HL-60 (cell line): ENCODE results near the gene COX7A1.

Experiments
- CTCF ChIP-seq: IDR thresholded peaks from one replicate; pipeline ENCODE4 v1.5.1; 2011; ENCODE audit warnings: low read length, control low read depth, inconsistent platforms; ENCODE audit not compliant: insufficient read depth
- GABPA ChIP-seq: IDR thresholded peaks from 2 replicates; pipeline ENCODE4 v1.6.1; 2012; ENCODE audit warnings: low read depth
- POLR2AphosphoS5 ChIP-seq: IDR thresholded peaks from 2 replicates; pipeline ENCODE4 v1.6.1; 2012; ENCODE audit warnings: low read depth
- SPI1 ChIP-seq: IDR thresholded peaks from 2 replicates; pipeline ENCODE4 v1.6.1; 2012; ENCODE audit warnings: low read depth, mild to moderate bottlenecking, borderline replicate concordance
- TF ChIP-seq, protein P1 (sequence below): IDR thresholded peaks from 2 replicates; pipeline ENCODE4 v1.6.1; 2012; ENCODE audit warnings: low read depth; ENCODE audit not compliant: insufficient replicate concordance

DNA sequence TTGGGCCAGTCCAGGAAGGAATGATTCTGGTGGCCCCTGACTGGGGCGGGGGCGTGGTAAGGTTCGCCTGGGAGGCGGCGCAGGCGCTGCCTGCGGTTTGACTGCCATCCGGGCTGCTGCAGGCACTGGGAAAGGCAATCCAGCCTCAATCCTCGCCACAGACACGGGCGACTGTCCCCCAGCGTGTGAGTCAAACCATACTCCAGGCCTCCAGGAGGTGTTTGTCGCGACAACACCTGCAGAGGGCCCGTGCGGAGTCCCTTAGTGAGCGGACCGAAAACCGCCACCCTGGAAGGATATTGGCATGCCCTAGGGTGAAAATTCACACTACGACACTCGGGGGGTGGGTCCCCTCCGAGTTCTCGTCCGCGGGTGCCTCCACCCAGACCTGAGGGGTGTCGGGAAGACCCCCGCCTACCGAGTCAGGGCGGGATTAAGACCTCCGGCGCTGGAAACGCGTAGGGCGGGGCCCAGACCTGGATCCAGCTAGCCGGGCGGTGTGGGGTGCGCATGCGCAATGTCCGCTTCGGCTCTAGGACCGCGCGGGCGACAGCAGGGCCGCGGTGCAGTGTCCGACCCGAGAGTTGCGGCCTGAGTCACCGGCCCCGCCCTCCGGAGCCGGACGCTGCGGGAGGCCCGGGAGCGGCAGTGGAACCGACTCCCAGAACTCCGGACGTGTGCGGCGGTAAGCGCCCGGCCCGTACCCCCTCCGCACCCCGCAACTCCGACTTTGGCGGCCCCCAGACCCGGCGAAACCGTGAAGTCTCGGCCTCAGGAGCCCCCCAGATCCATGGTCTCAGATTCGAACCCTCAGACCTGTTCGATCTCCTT lies 12.6 kb downstream of the COX7A1 start, which contains the start of gene CAPNS1:
- no peak for TF ChIP-seq CTCF
- peak; percentile 46 for TF ChIP-seq POLR2AphosphoS5
- TF ChIP-seq, protein P1, sequence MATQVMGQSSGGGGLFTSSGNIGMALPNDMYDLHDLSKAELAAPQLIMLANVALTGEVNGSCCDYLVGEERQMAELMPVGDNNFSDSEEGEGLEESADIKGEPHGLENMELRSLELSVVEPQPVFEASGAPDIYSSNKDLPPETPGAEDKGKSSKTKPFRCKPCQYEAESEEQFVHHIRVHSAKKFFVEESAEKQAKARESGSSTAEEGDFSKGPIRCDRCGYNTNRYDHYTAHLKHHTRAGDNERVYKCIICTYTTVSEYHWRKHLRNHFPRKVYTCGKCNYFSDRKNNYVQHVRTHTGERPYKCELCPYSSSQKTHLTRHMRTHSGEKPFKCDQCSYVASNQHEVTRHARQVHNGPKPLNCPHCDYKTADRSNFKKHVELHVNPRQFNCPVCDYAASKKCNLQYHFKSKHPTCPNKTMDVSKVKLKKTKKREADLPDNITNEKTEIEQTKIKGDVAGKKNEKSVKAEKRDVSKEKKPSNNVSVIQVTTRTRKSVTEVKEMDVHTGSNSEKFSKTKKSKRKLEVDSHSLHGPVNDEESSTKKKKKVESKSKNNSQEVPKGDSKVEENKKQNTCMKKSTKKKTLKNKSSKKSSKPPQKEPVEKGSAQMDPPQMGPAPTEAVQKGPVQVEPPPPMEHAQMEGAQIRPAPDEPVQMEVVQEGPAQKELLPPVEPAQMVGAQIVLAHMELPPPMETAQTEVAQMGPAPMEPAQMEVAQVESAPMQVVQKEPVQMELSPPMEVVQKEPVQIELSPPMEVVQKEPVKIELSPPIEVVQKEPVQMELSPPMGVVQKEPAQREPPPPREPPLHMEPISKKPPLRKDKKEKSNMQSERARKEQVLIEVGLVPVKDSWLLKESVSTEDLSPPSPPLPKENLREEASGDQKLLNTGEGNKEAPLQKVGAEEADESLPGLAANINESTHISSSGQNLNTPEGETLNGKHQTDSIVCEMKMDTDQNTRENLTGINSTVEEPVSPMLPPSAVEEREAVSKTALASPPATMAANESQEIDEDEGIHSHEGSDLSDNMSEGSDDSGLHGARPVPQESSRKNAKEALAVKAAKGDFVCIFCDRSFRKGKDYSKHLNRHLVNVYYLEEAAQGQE: no peak
- TF ChIP-seq GABPA: peak; percentile 22; the same call in 1 of the 2 replicates
- TF ChIP-seq SPI1: no peak
